GM12874 (cell line): ENCODE measurements around the gene CALM1.

Experiments used
- TF ChIP-seq, protein P1 (sequence below): IDR thresholded peaks from 2 replicates; pipeline ENCODE4 v1.5.1; 2011; ENCODE audit warnings: low read depth, mild to moderate bottlenecking, control low read depth, low read length, moderate library complexity; ENCODE audit not compliant: insufficient read depth

The CALM1 gene

GRCh38 chr14:90419200-90419599 is 22.4 kb downstream of the CALM1 start:
- TF ChIP-seq, protein P1, sequence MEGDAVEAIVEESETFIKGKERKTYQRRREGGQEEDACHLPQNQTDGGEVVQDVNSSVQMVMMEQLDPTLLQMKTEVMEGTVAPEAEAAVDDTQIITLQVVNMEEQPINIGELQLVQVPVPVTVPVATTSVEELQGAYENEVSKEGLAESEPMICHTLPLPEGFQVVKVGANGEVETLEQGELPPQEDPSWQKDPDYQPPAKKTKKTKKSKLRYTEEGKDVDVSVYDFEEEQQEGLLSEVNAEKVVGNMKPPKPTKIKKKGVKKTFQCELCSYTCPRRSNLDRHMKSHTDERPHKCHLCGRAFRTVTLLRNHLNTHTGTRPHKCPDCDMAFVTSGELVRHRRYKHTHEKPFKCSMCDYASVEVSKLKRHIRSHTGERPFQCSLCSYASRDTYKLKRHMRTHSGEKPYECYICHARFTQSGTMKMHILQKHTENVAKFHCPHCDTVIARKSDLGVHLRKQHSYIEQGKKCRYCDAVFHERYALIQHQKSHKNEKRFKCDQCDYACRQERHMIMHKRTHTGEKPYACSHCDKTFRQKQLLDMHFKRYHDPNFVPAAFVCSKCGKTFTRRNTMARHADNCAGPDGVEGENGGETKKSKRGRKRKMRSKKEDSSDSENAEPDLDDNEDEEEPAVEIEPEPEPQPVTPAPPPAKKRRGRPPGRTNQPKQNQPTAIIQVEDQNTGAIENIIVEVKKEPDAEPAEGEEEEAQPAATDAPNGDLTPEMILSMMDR: no peak

DNA sequence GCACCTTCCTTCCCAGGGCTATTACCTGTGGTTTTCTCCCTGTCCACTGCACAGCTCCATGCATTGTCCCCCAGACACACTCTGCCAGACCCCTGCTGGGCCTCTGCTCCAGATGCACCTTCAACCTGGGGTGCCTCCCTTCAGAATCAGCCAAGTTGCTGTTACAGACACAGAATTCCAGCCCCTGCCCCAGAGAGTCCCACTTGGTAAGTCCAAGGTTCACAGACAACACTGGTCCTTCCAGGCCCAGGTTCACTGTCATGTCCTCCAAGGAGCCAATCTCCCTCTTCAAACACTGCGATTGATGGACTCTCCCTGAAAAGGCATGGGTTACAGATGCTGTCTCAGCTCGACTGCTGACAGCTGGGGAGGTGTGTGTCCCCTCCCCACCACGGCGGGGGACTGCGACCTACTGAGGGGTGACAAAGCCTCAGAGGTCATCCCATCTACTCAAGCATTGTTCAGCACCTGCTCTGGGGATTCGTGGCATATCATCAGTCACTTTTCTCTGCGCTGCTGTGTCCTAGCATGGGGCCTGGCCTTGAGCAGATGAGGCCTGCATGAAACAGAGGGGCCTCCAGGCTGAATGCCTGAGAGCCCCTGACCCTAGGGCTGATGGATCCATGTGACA is 24.3 kb downstream of the CALM1 start:
- TF ChIP-seq, protein P1: no peak

DNA sequence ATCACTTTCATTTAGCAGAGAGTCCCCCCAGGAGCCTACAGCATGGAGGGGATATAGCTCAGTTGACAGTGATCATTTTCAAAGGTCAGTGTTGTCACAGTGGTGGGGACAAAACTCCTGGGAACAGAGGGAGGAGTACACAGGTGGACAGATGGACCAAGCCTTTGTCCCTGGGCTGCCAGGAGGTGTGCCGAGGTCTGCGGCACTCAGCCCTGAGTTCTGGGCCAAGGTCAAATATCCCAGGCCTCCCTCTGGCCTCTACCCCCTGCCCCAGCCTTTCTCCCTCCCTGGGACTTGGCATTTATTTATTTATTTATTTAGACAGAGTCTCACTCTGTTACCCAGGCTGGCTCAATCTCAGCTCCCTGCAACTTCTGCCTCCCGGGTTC is 24.8 kb downstream of the CALM1 start:
- TF ChIP-seq, protein P1: no peak

DNA sequence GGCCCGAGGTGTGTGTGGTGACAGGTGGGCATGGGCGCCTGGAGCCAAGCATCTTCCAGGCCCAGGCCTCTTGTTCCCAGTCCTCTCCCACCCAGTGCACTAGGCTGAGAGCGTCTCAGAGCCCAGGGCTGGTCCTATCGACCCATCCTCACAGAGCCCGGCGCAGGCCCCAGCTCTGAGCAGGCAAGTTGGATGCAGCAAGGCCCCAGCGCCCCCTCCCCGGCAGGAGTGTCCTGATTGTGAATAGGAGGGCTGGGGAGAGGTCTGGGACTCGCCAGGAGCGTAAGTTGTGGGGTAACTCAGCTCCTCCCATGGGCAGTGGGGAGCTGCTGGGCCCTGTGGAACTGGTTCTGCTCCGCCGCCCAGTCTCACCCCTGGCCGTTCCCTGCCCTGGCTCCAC is 26.3 kb downstream of the CALM1 start:
- TF ChIP-seq, protein P1: no peak

DNA sequence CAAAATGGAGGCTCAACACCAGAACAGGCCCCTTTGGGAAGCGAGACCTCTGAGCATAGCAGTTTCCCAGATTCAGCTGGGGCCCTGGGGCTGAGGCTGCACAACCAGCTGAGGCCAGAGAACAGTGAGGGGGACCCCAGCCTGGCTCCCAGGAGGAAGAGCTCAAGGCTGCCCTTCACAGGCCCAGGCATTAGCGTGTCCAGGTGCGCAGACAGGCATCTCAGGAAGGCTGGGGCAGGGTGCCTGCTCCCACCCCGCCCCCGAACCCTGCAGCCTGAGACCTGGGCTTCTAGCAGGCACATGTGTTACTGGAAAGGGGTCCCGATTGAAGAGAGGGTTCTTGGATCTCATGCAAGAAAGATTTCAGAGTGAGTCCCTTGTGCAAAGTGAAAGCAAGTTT is 27.2 kb downstream of the CALM1 start:
- TF ChIP-seq, protein P1: no peak

- TF ChIP-seq, protein P1: no peak
Measured at GRCh38 chr14:90424686-90425372, 28.0 kb downstream of the CALM1 start.

DNA sequence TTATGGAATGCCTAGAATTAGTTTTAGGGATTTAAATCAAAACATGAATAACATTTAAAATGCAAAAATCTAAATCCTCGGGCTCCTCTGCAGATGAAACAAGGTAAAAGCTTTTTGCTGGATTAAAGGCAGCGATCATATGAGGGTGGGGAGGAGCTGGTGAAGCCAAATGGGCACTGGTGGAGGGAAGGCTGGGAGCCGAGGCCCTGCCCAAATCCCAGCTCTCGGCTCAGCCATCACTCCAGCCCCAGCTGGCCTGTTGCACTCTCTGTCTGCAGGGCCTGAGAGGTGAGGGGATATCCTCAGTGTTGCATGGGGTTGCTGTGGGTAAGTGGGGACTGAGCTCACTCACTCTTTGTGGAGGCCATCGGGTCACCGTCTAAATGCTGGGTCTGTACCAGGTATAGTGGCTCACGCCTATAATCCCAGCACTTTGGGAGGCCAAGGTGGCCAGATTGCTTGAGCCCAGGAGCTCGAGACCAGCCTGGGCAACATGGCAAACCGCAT is 28.6 kb downstream of the CALM1 start:
- TF ChIP-seq, protein P1: no peak
